Activated CD8-positive, alpha-beta memory T cell treated with anti-CD3 and anti-CD28 coated beads for 1 hour (primary cell): ENCODE results near the gene NDUFS5.
"Not testable (repeated sequence)": the region's sequence is repeated elsewhere in the genome, so short reads cannot be mapped to it uniquely, and the experiment has no call there.

Experiments
- DNase-seq, 2 donors: peaks; one replicate each; pipeline ENCODE4 v3.0.0-alpha.2; 2020; ENCODE audit warnings: low read depth in 1 of 2; ENCODE audit errors: extremely low read depth in 1 of 2

NDUFS5 gene

GRCh38 chr1:39014956-39015355 is 11.2 kb upstream of the NDUFS5 start:
- not testable (repeated sequence) for DNase-seq

GRCh38 chr1:39016604-39017171 is 9.5 kb upstream of the NDUFS5 start:
- no peak for DNase-seq

DNA sequence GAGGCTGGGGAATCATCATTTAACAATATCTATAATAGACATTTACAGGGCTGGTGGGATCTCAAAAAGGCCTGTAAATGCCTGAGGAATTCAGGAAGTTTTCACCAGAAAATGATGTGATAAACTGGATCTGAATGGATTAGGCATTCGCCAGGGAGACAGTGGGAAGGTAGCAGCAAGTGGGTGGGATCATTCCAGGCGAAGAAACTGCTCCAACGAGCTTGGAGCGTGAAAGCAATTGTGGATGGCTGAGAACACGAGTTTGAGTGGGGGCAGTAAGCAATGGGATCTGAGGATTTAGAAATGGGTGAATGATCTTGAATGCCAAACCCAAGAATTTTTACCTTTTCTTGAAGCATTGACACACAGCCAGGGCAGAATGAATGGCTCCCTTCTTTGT is 8.9 kb upstream of the NDUFS5 start:
- no peak for DNase-seq

GRCh38 chr1:39020494-39020893 is 5.7 kb upstream of the NDUFS5 start:
- not testable (repeated sequence) for DNase-seq

- no peak for DNase-seq
These were observed 4.7 kb upstream of the NDUFS5 start for GRCh38 chr1:39021426-39021825.

- no peak for DNase-seq
These were observed 3.0 kb upstream of the NDUFS5 start for GRCh38 chr1:39023140-39023539.

DNA sequence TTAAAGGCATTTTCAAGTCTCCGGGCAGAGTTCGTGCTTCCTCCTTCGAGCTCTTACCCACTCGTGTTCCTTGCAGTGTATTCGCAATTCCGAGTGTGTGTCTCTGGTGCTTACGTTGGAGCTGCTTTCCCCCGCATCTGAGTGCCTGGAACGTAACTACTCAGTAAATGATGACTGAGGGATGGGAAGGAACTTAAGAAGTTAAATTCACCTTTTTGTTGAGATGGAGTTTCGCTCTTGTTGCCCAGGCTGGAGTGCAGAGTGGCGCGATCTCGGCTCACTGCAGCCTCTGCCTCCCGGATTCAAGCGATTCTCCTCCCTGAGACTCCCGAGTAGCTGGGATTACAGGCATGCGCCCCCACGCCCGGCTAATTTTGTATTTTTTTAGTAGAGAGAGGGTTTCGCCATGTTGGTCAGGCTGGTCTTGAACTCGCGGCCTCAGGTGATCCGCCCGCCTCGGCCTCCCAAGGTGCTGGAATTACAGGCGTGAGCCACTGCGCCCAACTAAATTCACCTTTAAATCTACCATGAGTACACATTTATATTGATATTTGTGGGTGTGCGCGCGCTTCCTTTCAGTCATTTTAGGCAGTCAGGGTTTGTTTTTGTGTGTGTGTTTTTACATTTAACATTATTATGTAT is 837 bp downstream of the NDUFS5 start:
- no peak for DNase-seq

DNA sequence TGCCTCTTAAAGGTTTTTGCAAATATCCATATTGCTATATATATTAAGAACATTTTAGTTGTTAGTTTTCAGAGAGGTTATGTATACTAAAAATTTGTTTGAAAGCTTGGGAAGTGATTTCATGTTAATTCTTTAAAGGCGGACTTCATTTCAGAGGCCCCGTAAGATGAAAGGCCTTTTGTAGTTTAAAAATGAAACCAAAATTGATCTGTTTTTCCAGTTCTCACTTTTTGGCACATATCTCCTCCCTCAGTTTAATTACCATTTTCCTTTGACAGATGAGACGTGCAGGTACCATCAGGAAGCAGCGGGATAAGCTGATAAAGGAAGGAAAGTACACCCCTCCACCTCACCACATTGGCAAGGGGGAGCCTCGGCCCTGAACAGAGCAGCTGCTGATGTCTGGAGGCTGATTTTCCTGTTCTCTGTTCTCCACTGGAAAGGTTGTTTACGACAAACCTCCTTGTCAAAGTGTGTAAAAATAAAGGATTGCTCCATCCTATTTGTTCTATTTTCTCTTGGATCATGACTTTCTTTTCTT is 8.0 kb downstream of the NDUFS5 start:
- DNase-seq = no peak

DNA sequence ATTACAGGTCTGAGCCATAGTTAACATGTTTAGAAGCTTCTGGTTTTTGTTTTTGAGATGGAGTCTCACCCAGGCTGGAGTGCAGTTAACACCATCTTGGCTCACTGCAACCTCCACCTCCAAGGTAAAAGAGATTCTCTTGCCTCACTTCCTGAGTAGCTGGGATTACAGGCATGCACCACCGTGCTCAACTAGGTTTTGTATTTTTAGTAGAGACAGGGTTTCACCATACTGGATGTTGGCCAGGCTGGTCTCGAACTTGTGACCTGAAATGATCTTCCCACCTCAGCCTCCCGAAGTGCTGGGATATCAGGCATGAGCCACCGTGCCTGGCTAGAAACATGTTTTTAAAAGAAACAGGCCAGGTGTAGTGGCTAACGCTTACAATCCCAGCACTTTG is 10.5 kb downstream of the NDUFS5 start:
- DNase-seq = no peak

- no peak for DNase-seq
These were observed 17.4 kb downstream of the NDUFS5 start for GRCh38 chr1:39043513-39043912.

DNA sequence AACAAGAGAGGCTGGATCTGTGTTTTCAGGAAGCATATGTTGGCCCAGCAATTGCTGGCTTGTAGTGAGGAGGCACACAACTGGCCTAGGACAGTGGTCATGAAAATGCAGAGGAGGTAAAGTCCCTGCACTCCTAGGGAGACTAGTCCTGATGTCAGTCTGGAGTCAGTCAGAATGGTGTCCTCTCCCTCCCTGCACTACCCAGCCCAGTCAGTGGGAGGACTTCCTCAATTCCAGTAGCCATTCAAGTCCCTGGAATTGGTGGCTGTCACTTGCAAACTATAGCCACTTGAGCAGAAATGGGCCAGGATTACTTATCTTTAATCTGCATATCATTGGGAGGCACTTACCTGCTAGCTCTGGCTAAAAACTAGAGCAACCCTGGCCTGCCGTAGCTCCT is 18.6 kb downstream of the NDUFS5 start:
- DNase-seq = no peak

- no peak for DNase-seq
These were observed 19.1 kb downstream of the NDUFS5 start for GRCh38 chr1:39045231-39045630.

GRCh38 chr1:39046613-39047210 is 20.6 kb downstream of the NDUFS5 start:
- no peak for DNase-seq

GRCh38 chr1:39047374-39048229 is 21.5 kb downstream of the NDUFS5 start:
- no peak for DNase-seq

DNA sequence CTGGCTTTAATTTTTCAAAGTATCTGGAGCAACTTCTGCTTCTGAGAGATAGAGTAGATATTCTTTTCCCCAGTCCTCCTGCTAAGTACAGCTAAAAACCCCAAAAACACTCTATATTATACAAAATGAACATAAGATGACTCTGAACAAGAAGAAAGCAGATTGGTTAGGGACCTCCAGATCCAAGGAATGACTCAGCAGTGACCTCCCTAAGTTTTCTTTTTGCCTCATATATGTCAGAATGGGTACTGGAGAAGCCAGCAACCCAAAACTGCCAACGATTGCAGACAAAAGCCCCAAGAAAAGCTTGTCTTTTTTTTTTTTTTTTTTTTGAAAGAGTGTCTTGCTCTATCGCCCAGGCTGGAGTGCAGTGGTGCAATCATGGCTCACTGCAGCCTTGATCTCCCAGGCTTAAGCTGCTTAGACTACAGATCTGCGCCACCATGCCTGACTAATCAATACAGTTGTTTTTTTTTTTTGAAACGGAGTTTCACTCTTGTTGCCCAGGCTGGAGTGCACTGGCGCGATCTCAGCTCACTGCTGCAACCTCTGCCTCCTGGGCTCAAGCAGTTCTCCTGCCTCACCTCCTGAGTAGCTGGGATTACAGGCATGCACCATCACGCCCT is 22.7 kb downstream of the NDUFS5 start:
- no peak for DNase-seq

GRCh38 chr1:39050001-39050400 is 23.9 kb downstream of the NDUFS5 start:
- no peak for DNase-seq

GRCh38 chr1:39051193-39051850 is 25.2 kb downstream of the NDUFS5 start:
- not testable (repeated sequence) for DNase-seq

DNA sequence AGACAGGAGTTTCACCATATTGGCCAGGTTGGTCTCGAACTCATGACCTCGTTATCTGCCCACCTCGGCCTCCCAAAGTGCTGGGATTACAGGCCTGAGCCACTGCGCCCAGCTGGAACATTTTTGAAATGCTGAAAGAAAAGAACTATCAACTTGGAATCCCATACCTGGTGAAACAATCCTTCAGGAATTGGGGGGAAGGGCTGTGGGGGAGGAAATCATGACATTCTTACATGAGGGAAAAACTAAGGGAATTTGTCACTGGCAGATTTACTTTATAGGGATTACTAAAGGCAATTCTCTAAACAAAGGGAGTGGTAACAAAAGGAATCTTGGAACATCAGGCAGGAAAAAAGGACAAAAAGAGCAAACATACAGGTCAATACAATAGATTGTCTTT is 25.8 kb downstream of the NDUFS5 start:
- DNase-seq = no peak

GRCh38 chr1:39055213-39055710 is 29.1 kb downstream of the NDUFS5 start:
- not testable (repeated sequence) for DNase-seq

DNA sequence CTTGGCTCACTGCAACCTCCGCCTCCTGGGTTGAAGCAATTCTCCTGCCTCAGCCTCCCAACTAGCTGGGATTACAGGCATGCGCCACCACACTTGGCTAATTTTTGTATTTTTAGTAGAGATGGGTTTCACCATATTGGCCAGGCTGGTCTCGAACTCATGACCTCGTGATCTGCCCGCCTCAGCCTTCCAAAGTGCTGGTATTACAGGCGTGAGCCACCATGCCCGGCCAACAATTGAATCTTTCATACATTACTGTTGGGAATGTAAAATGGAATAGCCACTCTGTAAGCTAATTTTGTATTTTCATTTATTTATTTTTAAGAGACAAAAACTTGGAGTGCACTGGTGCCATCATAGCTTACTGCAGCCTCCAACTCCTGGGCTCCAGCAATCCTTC is 35.4 kb downstream of the NDUFS5 start:
- not testable (repeated sequence) for DNase-seq
